ENCODE results near the gene CDC42EP5.
"Not testable (repeated sequence)": the region's sequence is repeated elsewhere in the genome, so short reads cannot be mapped to it uniquely, and the experiment has no call there.

CDC42EP5 gene

GRCh38 chr19:54473071-54473891, at the start of gene CDC42EP5:
TSS of gene CDC42EP5 (minus strand) at chr19:54473296. CDS start at chr19:54465547, 7,749 bp downstream.
- peak; percentile 97 for FAIRE-seq

- no peak for FAIRE-seq
These were observed 48.9 kb upstream of the CDC42EP5 start for GRCh38 chr19:54521860-54522513.

GRCh38 chr19:54521022-54521859, 48.1 kb upstream of the CDC42EP5 start:
- FAIRE-seq, result no peak

GRCh38 chr19:54518844-54519243, 45.7 kb upstream of the CDC42EP5 start:
- FAIRE-seq, result no peak

- no peak for FAIRE-seq
These were observed 44.4 kb upstream of the CDC42EP5 start for GRCh38 chr19:54517483-54517882.

- no peak for FAIRE-seq
These were observed 42.1 kb upstream of the CDC42EP5 start for GRCh38 chr19:54515156-54515555.

- peak; percentile 19 for FAIRE-seq
These were observed 36.3 kb upstream of the CDC42EP5 start for GRCh38 chr19:54509200-54509940.

- not testable (repeated sequence) for FAIRE-seq
These were observed 35.4 kb upstream of the CDC42EP5 start for GRCh38 chr19:54508487-54508886.

- no peak for FAIRE-seq
These were observed 34.7 kb upstream of the CDC42EP5 start for GRCh38 chr19:54507824-54508223.

GRCh38 chr19:54507038-54507717, 34.1 kb upstream of the CDC42EP5 start:
- FAIRE-seq, result not testable (repeated sequence)

- FAIRE-seq, result no peak
These were observed 33.0 kb upstream of the CDC42EP5 start for GRCh38 chr19:54506079-54506478.

- FAIRE-seq, result not testable (repeated sequence)
These were observed 32.4 kb upstream of the CDC42EP5 start for GRCh38 chr19:54505542-54505941.

- no peak for FAIRE-seq
These were observed 29.5 kb upstream of the CDC42EP5 start, which contains the start of gene LAIR2 for GRCh38 chr19:54502518-54503048. TSS of gene LAIR2 (plus strand) at chr19:54502831. CDS start at chr19:54502919, 88 bp downstream.

- not testable (repeated sequence) for FAIRE-seq
These were observed 25.3 kb upstream of the CDC42EP5 start for GRCh38 chr19:54498451-54498772.

- not testable (repeated sequence) for FAIRE-seq
These were observed 24.8 kb upstream of the CDC42EP5 start for GRCh38 chr19:54497747-54498450.

GRCh38 chr19:54495284-54495683, 22.2 kb upstream of the CDC42EP5 start:
- FAIRE-seq, result not testable (repeated sequence)

- no peak for FAIRE-seq
These were observed 21.0 kb upstream of the CDC42EP5 start for GRCh38 chr19:54493967-54494585.

- FAIRE-seq, result not testable (repeated sequence)
These were observed 20.0 kb upstream of the CDC42EP5 start for GRCh38 chr19:54493056-54493455.

GRCh38 chr19:54492568-54492967, 19.5 kb upstream of the CDC42EP5 start:
- FAIRE-seq, result no peak

GRCh38 chr19:54489766-54490165, 16.7 kb upstream of the CDC42EP5 start:
- FAIRE-seq, result no peak

All from G401.6 (cell line).